ENCODE data around the gene PPP1R12C.

Gene PPP1R12C

DNA sequence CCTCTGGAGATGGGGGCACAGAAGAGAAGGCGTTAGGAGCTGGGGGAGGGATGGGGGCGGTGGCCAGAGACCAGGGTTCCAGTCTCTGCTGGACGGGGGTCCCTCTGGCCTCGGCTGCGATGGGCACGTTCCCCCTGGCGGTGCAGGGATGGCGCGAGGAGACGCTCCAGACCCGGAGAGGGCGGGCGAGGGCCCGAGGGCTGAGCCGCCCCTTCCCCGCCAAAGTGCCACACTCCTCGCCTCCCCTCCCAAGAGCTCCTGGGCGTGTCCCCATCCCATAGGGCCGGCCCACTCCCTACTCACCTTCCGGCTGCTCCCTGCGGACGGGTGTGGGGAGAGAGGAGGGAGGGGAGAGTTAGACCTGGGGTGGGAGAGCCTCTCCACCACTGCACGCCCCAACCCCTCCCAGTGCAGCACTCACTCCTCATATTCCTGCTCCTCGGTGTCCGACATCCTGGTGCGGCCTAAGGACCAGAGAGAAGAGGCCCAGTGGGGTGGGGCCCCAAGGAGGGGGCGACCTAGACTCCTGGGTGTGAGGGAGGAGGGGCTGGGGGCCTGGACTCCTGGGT lies 29.4 kb upstream of the PPP1R12C start:
- no peak for DNase-seq (ENCODE audit: extremely low read depth in 1 of 2, low read depth in 1 of 2)

DNA sequence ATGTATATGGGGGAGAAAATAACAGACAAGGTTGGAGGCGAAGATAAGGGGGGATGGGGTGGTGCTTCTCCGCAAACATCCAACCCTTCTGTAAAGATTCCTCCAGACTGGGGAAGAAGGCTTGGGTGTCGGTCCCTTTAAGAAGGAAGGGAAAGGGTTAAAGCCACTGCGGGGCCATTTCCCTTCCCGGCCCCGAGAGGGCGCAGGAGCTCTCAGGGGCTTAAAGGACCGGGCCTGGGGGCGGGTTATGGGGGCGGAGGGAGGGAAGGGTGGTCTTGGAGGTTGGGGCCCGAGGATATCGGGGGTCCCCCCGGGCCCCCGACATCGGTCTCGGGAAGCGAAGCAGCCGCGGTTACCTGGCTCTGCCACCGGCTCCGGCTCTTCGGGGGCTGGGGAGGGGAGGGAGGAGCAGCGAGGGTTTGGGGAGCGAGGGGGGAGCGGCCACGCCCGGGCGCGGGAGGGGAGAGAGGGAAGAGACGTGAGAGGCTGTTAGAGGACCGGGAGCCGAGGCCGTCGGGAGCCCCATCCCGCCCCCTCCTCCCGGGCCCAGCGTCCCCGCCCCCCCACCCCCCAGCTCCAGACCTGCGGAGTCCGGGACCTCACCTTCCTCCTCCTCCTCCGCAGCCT lies 28.8 kb upstream of the PPP1R12C start:
- no peak for DNase-seq (ENCODE audit: extremely low read depth in 1 of 2, low read depth in 1 of 2)

DNA sequence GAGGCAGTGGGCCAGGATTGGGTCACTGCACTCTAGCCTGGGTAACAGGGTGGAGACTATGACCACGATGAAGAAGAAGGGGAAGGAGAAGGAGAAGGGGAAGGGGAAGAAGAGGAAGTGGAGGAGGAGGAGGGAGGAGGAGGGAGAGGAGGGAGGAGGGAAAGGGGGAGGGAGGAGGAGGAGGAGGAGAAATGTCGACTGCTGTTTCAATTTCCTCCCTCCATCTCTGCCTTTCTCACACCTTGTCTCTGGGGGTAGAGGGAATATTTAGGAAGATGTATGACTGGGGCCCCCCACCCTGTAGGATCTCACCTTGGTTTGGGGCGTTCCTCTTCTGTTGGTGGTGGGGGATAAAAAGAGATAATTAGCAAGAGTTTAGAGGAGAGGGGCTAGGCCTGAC lies 27.8 kb upstream of the PPP1R12C start:
- DNase-seq (ENCODE audit: extremely low read depth in 1 of 2, low read depth in 1 of 2) = no peak

DNA sequence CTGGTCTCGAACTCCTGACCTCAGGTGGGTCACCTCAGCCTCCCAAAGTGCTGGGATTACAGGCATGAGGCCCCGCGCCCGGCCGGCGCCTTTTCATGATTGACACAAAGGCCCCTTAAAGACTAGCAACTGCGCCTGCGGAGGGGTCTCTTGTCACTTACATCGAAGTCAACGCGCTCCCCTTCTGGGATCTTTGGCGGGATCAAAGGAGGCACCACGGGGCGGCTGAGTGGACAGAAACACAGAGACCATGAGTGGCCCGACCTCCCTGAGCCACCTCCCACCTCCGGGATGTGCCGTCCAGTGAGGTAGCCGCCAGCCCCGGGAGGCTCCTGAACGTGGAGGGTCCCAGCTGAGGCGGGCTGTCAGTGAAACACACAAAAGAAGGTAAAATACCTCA lies 24.3 kb upstream of the PPP1R12C start:
- no peak for DNase-seq (ENCODE audit: extremely low read depth in 1 of 2, low read depth in 1 of 2)

DNA sequence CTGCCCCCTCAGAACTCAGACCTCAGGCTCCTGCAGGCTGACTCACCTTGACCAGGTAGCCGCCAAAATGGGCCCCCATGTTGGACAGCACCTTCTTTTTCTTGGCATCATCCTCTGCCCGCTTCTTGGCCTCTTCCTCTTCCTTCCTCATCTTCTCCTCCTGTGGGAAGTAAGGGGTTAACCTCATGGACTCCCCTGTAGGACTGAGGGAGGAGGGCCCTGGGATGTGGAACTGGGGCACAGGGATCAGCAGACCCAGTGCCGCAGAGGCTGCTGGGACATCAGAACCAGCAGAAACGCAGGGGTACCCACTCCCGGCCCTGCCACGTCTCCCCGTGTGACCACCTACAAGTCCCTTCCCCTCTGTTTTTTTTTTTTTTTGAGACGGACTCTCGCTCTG lies 20.5 kb upstream of the PPP1R12C start:
- no peak for DNase-seq (ENCODE audit: extremely low read depth in 1 of 2, low read depth in 1 of 2)

DNA sequence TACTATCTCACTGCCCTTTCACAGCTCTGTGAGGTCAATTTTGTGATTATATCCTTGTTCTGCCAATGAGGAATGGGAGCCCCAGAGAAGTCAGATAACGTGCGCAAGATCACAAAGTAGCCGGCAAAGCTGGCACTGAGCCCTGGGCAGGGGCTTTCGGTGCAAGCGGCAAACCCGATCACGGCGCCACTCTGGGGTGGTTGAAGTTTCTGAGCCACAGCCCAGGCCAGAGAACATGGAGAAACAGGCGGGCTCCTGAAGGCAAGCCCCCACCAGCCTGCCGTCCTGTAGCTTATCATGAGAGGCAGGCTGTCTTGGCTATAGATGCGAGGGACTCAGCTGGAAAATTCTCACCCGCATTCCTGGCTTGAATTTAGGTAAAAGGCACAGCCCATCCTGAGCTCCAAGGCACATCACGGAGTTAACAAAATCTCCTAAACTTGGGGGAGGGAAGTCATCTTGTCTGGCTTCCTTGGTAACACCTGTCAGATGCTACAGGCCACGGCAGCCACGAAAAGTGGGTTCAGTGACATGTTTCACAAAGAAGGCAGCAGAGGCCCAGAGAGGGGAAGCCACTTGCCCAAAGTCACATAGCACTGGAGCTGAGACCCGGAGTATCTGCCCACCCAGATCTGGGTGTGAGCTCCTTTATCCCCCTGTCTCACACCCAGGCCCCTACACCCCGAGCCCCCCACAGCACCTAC lies 19.1 kb upstream of the PPP1R12C start:
- DNase-seq (ENCODE audit: extremely low read depth in 1 of 2, low read depth in 1 of 2) = no peak

DNA sequence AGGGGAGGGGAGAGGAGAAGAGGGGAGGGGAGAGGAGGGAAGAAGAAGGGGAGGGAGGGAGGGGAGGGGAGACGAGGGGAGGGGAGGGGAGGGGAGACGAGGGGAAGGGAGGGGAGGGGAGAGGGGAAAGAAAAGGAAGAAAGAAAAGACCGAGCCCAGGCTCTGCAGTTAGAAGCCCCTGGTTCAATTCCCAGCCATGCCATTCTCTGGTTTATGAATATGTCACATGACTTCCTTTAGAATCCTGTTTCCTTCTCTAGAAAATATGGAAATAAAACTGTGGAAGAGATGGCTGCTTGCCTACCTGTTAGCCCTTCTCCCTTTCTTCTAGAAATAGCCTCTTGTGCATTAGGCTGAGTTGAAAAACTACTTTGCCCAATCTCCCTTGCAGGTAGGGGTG lies 17.3 kb upstream of the PPP1R12C start:
- DNase-seq (ENCODE audit: extremely low read depth in 1 of 2, low read depth in 1 of 2) = no peak

DNA sequence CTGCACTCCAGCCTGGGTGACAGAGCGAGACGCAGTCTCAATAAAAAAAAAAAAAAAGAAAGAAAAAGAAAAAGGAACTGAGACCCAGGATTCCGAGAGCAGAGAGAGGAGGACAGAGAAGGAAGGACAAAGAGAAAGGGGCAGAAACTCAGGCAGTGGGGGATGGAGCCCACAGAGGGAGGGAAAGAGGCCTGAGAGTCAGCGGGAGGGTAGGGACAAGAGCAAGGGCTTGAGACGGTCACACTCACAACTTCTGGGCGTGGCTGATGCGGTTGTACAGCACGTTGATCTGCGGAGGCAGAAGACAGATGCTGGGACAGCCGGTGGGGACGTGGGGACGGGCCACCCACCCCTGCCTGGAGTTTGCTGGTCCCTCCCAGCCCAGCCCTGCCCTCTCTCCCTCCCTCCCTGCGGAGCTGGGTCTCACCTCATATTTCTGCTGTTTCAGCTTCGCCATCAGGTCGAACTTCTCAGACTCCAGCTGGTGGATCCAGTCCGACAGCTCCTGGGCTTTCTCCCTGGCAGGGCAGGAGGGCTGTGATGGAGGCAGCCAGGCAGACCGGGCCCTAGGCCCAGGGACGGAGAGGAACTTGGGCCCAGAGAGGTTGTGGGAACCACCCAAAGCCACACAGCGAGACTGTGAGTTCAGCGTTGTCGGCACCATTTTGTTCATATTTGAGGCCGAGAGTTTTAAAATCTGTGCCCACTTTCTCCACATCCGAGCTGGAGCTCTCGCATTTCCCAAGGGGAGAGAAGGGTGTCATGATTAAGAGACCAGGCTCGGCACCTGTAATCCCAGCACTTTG lies 16.4 kb upstream of the PPP1R12C start:
- no peak for DNase-seq (ENCODE audit: extremely low read depth in 1 of 2, low read depth in 1 of 2)

DNA sequence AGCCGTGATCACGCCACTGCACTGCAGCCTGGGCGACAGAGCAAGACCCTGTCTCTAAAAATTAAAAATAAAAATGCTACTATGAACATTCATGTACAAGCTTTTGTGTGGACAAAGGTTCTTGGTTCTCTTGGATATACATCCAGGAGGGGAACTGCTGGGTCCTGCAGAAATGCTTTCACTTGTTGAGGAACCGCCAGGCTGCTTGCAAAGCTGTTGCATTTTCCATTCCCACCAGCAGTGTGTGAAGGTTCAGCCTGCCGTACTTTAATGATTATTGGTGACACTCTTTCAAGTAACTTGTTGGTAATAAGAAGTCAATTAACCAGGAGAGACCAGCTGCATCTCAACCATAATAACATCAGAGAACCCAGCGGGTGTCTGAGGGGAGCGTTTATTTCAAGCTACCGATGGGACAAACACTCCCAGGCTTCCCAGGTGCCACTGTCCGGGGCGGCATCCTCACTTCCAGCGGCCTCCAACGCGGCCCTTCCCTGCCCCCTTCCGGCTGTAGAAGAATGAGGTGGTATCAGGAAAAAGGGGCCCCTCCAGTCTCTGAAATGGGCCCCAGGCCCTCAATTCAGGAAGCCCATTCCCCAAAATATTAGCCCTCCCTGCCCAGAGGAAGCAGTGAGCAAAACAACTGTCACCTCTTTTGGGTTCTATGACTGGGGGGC lies 15.2 kb upstream of the PPP1R12C start:
- DNase-seq (ENCODE audit: extremely low read depth in 1 of 2, low read depth in 1 of 2) = no peak

DNA sequence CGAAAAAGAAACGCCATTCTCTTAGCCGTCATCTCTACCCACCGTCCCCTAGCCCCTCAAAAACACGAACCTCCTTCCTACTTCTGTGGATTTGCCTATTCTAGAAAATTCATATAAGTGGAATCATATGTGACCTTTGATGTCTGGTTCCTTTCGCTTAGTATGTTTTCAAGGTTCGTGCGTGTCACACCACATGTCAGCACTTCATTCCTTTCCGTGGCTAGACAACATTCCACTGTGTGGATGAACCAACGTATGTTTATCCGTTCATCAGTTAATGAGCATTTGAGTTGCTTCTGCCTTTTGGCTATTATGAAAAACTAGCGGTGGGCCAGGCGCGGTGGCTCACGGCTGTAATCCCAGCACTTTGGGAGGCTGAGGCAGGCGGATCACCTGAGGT lies 14.0 kb upstream of the PPP1R12C start:
- DNase-seq (ENCODE audit: extremely low read depth in 1 of 2, low read depth in 1 of 2) = no peak

DNA sequence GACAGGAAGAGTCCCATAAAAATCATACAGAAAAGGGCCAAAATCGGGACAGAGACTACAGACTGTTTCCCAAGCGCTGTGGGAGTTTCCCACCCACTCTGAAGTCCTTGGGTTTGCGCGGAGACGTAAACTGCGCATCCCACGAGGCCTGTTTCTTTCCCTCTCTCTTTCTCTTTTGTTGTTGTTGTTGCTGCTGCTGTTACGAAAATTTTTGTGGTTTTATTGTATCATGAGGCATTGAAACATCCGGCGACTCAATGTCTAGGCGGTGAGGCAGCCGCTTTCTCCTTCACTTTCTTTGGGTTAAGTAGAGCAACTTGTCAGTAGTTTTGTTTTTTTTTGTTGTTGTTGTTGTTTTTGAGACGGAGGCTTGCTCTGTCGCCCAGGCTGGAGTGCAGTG lies 1.6 kb upstream of the PPP1R12C start:
- DNase-seq (ENCODE audit: extremely low read depth in 1 of 2, low read depth in 1 of 2) = no peak

DNA sequence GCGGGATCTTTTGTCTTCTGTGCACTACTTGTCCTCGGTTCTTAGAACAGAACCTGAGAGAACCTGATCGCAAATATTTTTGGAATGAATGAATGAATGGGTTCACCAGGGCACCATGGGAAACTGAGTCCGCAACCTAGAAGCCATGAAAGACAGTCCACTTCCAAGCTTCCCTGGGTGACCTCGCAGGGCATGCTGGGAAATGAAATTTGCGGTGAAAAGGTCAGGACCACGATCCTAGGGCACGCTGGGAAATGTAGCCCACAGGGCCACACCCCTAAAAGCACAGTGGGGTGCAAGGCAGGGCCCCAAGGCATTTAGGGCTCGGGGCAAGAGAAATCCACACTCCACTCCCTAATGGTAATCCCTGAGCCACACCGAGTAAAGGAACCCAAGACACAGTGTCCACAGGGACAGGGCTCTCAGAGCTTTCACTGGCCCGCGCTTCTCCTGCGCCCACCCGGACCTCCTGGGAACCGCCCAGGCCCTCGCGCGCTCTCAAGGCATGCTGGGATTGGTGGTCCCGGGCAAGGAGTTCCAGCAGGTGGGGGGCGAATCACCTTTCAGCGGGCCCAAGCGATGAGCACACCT lies 1.1 kb upstream of the PPP1R12C start:
- no peak for DNase-seq (ENCODE audit: extremely low read depth in 1 of 2, low read depth in 1 of 2)

DNA sequence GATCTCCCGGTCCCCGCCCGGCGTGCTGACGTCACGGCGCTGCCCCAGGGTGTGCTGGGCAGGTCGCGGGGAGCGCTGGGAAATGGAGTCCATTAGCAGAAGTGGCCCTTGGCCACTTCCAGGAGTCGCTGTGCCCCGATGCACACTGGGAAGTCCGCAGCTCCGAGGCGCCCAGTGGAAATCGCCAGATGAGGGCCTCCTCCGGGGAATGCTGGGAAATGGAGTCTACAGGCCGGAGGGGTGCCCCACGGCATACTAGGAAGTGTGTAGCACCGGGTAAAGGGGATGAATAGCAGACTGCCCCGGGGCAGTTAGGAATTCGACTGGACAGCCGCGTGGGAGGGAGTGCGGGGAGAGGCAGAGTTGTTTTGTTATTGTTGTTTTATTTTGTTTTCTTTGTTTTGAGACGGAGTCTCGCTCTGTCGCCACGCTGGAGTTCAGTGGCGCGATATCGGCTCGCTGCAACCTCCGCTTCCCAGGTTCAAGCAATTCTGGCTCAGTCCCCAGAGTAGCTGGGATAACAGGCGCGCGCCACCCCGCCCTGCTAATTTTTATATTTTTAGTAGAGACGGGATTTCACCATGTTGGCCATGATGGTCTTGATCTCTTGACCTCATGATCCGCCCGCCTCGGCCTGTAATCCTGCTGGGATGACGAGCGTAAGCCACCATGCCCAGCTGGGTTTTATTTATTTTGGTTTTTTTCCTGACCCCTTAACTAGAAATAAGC lies 390 bp upstream of the PPP1R12C start:
- DNase-seq (ENCODE audit: extremely low read depth in 1 of 2, low read depth in 1 of 2) = peak; percentile 93 to 98

DNA sequence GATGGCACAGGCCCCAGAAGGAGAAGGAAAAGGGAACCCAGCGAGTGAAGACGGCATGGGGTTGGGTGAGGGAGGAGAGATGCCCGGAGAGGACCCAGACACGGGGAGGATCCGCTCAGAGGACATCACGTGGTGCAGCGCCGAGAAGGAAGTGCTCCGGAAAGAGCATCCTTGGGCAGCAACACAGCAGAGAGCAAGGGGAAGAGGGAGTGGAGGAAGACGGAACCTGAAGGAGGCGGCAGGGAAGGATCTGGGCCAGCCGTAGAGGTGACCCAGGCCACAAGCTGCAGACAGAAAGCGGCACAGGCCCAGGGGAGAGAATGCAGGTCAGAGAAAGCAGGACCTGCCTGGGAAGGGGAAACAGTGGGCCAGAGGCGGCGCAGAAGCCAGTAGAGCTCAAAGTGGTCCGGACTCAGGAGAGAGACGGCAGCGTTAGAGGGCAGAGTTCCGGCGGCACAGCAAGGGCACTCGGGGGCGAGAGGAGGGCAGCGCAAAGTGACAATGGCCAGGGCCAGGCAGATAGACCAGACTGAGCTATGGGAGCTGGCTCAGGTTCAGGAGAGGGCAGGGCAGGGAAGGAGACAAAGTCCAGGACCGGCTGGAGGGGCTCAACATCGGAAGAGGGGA lies 1.1 kb downstream of the PPP1R12C start:
- DNase-seq (ENCODE audit: extremely low read depth in 1 of 2, low read depth in 1 of 2) = peak in 1 of 2 donors; percentile 28

DNA sequence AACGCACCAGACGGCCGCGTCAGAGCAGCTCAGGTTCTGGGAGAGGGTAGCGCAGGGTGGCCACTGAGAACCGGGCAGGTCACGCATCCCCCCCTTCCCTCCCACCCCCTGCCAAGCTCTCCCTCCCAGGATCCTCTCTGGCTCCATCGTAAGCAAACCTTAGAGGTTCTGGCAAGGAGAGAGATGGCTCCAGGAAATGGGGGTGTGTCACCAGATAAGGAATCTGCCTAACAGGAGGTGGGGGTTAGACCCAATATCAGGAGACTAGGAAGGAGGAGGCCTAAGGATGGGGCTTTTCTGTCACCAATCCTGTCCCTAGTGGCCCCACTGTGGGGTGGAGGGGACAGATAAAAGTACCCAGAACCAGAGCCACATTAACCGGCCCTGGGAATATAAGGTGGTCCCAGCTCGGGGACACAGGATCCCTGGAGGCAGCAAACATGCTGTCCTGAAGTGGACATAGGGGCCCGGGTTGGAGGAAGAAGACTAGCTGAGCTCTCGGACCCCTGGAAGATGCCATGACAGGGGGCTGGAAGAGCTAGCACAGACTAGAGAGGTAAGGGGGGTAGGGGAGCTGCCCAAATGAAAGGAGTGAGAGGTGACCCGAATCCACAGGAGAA lies 1.9 kb downstream of the PPP1R12C start:
- no peak for DNase-seq (ENCODE audit: extremely low read depth in 1 of 2, low read depth in 1 of 2)

DNA sequence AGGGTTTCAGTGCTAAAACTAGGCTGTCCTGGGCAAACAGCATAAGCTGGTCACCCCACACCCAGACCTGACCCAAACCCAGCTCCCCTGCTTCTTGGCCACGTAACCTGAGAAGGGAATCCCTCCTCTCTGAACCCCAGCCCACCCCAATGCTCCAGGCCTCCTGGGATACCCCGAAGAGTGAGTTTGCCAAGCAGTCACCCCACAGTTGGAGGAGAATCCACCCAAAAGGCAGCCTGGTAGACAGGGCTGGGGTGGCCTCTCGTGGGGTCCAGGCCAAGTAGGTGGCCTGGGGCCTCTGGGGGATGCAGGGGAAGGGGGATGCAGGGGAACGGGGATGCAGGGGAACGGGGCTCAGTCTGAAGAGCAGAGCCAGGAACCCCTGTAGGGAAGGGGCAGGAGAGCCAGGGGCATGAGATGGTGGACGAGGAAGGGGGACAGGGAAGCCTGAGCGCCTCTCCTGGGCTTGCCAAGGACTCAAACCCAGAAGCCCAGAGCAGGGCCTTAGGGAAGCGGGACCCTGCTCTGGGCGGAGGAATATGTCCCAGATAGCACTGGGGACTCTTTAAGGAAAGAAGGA lies 2.8 kb downstream of the PPP1R12C start:
- no peak for DNase-seq (ENCODE audit: extremely low read depth in 1 of 2, low read depth in 1 of 2)

DNA sequence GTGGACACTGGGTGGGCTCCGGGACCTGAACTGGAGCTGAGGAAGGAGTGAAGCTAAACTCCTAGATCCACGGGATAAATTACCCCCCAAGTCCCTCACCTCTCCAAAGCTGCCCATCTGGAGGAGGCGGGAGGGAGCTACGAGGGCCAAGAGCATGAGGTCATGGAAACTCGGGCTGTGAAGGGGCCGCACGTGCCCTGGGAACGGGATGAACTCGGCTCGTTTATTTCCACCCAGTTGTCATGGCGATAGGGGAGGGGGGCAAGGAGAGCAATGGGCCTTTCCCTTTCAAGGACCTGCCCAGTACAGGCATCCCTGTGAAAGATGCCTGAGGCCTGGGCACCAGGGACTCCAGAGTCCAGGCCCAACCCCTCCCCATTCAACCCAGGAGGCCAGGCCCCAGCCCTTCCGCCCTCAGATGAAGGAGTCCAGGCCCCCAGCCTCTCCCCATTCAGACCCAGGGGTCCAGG lies 3.8 kb downstream of the PPP1R12C start:
- DNase-seq (ENCODE audit: extremely low read depth in 1 of 2, low read depth in 1 of 2) = no peak

DNA sequence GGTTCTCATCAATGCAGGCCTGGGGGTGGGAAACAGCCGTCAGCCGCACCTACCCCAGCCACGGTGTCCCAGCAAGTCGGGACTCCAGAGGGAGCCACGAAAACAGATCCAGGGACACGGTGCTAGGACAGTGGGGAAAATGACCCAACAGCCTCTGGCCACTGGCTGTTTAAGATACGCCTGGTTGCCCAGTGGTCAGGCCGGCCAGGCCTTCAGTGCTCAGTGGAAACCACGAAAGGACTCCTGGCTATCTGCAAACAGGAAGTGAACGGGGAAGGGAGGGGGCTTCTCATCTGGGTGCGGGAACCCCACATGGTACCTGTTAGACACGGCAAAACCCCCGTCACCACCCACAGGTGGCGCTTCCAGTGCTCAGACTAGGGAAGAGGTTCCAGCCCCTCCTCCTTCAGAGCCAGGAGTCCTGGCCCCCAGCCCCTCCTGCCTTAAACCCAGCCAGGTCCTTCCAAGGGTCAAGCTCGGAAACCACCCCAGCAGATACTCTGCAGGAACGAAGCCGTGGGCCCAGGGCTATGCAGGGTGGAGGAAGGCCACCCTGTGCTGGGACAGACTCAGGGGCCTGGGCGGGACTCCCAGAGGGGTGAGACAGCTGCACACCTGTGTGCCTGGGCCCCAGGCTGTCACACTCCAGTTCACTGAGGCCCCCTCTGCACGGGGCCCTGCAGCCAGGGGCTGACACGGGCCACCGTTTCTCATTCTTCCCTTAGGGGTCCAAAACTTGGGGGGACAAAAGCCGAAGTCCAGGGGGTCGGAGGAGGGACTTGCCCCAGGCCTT lies 4.5 kb downstream of the PPP1R12C start:
- DNase-seq (ENCODE audit: extremely low read depth in 1 of 2, low read depth in 1 of 2) = no peak

Data from stimulated activated CD8-positive, alpha-beta memory T cell treated with anti-CD3 and anti-CD28 coated beads, Interleukin-7, amount 100 ng/mL, for 48 hours (primary cell).